ENCODE results near the gene MAPK10.
"Not testable (repeated sequence)": the region's sequence is repeated elsewhere in the genome, so short reads cannot be mapped to it uniquely, and the experiment has no call there.

Gene MAPK10

DNA sequence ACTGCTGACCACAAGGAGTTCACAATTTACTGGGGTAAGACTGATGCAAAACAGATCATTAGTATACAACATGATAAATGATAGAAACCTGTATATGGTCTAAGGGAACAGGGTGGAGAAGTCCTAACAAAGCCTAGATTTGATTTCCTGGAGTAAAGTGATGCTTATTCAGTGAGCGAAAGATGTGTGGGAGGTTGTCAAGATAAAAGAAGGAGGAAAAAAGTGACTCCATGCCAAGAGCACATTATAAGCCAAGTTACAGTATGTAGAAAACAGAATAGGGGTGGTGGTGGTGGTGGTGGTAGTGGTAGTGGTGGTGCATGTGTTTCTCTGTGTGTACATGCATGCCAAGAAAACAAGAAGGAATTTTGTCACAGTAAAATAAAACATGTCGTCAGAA lies 325.2 kb downstream of the MAPK10 start:
- DNase-seq (ENCODE audit: low read depth): no peak

DNA sequence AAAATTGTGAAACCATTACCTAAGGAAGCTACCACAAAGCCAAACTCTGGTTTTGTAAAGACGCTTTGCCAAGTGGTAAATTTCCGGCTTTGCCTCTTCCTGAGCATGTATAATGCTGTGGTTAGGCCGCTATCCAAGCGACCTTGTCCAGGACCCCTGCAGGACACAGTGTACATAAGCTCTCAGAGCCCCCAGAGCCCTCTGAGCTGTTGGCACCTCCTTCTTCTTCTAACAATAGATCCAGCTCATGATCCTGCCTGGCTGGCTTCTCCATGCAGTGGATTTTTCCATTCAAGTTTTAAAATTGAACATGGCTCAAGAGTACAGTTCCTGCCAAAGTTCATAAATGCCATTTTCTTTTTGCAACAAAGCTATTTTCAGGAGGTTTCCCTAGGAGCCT lies 326.7 kb downstream of the MAPK10 start:
- DNase-seq (ENCODE audit: low read depth): no peak

DNA sequence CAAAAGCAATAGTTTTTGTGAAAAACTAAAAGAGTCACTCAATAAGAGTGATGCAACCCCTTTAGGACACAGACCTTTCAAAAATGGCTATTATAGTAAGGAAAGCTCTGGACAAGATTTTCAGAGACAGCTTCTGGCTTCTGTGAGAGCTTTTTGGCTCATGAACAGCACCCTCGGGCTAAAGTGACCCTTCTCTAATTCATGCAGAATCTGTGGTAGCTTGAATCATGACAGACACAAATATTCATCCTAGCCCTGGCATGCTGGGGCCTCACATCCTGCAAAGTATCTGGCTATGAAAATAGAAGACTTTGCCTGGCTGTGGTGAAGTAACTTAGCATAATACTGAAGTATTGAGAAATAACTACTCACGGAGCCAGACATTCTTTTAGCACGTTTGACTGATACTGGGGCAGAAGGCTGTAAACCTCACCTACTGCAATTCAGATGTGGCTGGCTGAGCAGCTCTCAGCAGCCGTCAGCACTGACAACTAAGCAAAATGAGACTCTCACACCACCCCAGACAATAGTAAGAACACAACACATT lies 327.3 kb downstream of the MAPK10 start:
- no peak for DNase-seq (ENCODE audit: low read depth)

DNA sequence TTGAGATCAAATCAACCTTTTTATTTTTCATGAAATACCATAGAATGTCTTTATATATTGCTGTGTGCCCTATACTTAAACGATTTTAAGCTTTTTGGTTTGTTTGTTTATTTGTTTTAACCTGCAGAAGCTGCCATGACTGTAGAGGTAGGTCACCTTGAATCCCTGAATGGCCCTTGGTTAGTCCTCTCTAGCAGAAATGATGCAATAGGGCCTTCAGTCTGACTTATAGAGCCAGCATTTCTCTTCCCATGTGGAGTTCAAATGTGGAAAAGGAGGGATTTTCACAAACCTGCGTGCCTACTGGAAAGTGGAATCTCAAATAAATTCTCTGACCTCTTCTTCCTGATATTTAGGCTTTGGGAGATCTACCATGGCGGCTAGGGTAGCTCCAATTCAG lies 327.9 kb downstream of the MAPK10 start:
- DNase-seq (ENCODE audit: low read depth): no peak

DNA sequence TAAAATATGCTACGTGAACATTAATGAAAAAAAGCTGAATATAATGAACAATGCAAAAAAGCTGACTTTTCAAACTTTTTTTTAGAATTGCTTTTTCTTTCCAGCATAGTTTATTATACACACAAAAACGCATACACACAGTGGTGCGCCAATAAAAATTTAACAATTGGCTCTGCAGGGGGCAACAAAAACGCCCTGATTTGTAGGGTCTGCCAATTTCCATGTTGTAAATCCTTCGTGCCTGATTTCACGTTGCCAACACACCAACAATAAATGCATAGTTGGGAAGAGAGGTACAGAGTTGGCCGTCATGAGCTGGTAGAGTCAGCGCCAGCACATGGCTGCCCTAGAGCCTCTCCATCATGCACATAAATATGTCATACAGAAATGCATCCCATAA lies 333.1 kb downstream of the MAPK10 start:
- DNase-seq (ENCODE audit: low read depth): no peak

DNA sequence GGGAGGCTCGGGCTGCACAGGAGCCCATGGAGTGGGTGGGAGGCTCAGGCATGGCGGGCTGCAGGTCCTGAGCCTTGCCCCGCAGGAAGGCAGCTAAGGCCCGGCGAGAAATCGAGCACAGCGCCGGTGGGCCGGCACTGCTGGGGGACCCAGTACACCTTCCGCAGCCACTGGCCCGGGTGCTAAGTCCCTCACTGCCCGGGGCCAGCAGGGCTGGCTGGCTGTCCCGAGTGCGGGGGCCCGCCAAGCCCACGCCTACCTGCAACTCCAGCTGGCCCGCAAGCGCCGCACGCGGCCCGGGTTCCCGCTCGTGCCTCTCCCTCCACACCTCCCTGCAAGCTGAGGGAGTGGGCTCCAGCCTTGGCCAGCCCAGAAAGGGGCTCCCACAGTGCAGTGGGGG lies 338.2 kb downstream of the MAPK10 start:
- DNase-seq (ENCODE audit: low read depth): not testable (repeated sequence)

DNA sequence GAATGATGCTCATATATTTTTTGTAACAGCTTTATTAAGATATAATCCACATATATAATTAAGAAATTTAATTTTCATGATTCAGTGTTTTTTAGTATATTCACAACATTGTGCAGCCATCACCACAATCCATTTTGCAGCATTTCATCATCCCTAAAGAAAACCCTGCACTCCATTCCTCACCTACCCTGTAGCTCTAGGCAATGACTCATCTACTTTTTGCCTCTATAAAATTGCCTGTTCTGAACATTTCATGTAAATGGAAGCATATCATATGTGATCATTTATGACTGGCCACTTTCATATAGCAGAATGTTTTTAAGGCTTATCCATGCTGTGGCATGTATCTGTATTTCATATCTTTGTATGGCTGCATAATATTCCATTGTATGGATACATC lies 339.9 kb downstream of the MAPK10 start:
- DNase-seq (ENCODE audit: low read depth): no peak

DNA sequence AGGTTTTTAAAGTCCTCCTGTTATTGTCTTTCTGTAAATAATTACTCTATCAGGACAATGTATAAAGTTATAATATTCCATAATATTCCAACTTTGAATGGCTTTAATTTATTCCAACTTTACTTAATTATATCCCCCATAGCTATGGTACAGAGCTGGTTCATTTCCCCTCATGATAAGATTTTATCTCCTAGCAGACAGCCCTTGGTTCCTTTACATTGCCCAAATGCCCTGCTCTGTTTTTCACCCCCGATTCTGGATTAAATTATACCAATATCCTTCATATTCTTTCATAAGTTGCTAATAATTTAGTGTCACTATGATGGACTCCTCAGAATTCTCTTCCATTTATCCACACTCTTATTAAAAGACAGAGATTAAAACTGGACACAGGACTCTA lies 340.5 kb downstream of the MAPK10 start:
- DNase-seq (ENCODE audit: low read depth): no peak

DNA sequence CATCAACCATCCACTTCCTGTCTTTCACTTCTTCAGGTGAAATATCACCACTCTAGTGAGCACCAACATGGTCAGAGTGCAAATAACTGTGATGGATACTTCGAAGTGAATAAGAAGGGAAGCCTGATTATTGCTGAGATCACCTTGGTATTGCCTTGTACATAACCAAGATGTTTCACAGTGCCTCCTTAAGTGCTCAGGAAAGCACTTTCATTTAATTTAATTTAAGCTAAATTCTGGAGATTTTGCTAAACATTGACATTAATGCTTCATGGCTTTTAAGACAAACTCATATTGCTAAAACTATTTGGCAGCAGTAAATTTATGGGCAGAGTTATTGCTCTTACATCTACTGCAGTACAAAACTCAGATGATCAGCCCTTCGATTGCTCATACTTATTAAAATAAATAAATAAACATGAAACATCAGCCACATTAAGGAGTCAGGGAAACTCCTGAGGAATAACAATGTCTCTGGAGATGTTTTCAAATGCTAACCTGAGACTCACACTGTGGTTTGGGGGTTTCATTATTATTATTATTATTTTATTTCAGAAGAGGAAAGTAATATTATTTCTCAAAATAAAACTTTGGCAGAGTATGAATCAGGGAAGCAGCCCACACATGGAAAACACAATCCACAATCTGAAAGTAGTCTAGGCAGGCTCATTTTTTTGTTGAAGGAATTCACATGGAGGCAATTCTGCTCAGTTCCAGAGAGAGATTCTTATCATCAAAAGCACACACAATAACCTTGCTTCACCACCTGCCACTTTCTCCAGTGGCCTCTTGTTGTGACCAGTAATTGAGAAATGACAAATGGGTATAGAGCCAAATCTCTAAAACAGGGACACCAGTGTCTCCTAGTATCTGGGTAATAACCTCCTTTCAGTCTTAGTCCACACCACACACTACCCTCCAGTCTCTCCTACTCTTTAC lies 344.2 kb downstream of the MAPK10 start:
- DNase-seq (ENCODE audit: low read depth): no peak

DNA sequence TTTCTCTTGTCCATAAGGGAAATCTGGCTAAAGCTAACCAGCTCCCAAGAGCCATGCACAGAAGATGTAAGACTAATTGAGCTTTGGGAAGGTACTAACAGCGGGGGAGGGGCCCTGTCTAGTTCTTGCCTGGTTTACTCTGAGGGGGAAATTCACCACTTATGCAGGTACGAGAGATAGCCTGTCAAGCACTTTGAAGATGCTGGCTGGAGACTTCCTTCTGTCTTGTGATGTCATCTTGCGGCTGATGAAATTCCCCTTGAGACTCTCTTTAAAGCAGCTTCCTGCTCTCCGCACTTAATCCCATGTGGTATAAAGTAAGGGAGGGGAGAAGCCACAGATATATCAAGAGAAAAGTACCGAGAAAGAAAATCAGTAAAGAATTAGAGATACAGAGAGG lies 345.3 kb downstream of the MAPK10 start:
- DNase-seq (ENCODE audit: low read depth): no peak

DNA sequence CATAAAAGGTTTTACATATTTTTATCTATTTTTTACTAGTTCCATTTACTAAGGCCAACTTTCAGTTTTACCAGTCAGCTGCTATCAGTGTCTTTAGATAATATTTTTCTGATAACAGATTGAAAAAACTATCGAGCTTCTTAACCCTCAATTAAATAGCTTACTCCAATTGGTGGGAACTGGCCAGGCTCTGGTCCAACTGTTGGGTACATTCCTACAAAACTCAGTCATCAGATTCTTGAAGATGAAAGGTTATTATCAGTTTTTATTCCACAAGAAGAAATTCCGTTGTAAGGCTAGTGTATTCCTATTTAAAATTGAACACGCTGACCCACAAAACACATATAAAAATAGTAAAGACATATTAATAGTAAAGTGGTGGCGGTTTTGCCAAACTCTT lies 346.2 kb downstream of the MAPK10 start:
- no peak for DNase-seq (ENCODE audit: low read depth)

DNA sequence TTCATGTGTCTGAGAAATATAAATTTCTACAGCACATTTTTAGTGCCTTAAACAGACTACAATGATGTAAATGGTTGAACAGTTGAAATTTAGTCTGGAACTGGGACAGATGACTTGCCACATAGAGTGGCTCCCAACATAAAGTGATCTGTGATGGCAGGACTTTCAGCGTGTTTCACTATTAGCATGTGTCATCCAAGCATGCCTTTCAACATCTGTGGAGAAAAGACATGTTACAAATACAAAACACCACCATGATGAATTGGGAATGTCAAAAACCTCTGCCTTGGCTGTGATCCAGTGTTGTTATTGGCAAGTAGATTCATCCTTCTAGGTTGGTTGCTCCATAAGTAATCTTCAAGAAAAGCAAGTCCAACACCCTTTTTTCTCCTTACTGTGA lies 348.7 kb downstream of the MAPK10 start:
- DNase-seq (ENCODE audit: low read depth): no peak

DNA sequence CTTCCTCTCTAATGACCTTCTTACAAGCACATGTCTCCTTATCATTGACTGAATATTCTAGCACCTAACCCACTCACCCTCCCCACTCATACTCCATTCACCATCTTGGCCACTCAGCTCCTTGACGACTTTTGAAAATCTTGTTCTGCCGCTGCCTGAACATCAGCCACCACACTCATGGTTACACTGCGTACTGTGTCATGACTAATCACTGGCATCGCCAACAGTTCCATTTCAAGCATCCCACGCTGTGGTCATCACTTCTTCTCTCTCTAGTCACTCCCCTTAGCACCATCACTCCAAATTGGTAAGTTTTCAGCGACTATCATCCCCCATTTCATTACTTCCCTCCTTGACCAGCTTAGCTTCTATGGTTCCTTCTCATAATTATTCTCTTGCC lies 352.8 kb downstream of the MAPK10 start:
- DNase-seq (ENCODE audit: low read depth): no peak

DNA sequence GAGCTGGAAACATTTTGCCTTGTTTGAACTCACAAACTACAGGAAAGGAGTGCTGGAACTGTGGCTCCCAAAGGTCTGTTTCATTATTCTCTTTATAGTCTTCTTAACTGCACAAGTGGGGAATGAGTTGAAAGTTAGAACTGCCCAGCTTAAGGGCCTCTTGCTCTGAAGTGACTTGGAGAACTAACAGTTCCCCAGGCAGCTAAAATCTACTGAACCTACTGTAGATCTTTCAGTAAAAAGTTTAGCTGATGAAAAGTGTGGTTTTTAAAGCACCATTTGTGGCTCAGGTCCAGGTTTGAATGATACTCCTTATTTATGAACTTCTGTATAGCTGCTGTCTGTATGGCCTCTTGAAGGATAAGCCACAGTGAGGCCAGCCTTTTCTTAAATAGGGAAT lies 353.8 kb downstream of the MAPK10 start:
- no peak for DNase-seq (ENCODE audit: low read depth)

DNA sequence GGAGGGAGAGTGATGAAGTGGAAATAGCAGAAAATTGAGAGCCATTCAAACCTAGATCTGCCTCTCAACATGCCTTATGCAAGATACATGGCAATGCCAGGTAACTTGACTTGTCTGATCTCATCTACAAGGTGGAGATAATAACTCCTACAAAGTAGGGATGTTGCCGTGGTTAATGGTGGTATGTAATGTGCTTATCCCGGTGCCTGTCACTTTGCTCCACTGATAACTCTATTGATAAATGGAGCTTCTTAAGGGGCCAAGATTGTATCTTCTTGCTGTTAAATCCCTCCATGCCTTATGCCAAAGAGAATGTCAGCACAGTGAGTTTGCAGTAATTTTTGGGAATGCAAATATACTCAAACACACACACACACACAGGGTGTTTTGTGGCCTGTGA lies 355.8 kb downstream of the MAPK10 start:
- DNase-seq (ENCODE audit: low read depth): no peak

DNA sequence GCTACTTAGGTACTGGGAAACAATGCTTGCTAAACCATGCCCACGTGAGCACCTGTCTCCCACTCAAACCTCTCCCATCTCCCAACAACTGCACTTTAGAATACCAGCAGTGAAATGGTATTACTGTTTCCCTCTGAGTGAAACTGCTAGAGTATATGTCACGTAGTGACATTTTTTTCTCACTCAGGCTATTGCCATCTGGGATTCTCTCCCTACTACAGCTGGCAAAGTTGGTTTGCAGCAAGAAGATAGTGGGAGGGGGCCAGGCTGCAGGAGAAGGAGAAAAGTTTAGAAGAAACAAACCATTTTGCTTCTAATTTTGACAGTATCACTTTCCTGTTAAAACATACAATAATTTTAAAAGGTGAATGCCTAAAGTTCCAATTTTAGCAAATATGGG lies 358.3 kb downstream of the MAPK10 start:
- no peak for DNase-seq (ENCODE audit: low read depth)

DNA sequence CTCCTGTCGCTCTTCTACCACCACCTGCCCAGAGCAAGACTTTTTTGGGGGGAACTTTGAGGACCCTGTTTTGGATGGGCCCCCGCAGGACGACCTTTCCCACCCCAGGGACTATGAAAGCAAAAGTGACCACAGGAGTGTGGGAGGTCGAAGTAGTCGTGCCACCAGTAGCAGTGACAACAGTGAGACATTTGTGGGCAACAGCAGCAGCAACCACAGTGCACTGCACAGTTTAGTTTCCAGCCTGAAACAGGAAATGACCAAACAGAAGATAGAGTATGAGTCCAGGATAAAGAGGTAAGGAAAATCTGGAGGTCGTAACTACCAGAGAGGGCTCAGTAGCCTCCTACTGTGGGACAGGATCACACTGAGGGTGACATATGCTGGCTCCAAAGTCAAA lies 364.5 kb downstream of the MAPK10 start:
- no peak for DNase-seq (ENCODE audit: low read depth)

DNA sequence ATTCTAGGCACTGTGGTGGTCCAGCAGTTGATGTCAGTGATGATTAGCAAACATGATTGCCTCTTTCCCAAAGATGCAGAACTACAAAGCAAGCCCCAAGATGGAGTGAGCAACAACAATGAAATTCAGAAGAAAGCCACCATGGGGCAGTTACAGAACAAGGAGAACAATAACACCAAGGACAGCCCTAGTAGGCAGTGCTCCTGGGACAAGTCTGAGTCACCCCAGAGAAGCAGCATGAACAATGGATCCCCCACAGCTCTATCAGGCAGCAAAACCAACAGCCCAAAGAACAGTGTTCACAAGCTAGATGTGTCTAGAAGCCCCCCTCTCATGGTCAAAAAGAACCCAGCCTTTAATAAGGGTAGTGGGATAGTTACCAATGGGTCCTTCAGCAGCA lies 365.3 kb downstream of the MAPK10 start:
- DNase-seq (ENCODE audit: low read depth): no peak

DNA sequence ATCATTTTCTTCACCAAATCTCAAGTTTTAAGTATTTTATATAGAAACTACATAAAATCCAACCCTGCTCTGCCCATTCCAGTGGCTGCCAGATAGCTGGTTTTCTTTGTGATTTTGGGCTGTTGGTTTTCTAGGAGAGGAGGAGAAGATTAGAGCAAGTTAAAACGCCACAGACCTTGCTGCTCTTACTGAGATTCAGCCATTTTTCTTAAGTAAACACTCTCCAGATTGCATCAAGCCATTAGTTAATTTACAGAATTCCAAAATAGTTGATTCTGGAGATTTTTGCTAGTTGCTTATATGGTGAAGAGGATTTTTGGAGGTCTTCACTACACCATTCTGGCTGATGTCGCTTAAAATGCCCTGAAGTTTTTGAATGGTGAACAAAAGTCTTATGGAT lies 366.2 kb downstream of the MAPK10 start:
- DNase-seq (ENCODE audit: low read depth): no peak

DNA sequence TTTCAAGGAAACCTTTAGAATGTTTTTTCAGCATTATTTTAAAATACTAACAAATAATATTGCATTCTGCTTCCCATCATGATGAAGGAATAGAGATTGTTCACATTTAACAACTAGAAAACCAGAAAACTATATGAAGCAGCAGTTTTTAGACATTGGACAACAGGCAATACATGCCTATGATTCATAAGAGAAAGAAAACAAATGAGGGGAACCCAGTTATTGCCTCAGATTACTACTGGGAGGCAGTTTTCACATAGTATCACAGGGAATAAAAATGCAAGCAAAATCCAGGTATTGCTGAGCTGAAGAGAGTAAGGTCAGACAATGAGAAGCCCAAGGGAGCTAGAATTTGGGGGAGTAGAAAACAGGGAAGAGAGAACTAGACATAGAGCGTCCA lies 373.6 kb downstream of the MAPK10 start:
- DNase-seq (ENCODE audit: low read depth): no peak

DNA sequence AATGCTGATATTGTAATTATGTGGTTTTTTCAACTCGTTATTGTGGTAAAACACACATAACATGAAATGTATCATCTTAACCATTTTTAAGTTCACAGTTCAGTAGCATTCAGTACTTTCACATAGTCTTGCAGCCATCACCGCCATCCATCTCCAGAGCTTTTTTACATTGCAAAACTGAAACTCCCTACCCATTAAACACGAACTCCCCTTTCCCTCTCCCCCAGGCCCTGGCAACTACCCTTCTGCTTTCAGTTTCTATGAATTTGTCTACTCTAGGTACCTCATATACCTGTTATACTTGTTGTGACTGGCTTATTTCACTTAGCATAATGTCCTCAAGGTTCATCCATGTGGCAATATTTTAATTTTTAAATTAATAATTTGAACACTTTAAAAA lies 380.6 kb downstream of the MAPK10 start:
- no peak for DNase-seq (ENCODE audit: low read depth)

DNA sequence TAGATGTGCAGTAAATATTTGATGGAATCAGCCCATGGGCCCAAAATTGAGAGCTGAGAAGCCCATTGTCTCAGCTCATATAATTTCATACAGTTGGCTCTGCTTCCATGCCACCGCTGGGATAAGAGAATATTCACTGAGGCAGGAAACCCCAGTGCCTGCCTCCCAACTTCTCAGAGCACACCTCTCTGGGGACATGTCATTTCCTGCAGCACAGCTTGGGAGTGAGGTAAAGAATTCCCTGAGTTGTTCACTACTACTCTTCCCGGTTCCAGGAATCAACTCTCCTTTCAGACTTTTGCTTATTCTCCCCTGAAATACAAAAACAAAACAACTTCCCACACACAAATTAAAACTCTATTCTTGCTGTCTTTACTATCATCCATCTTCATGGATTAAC lies 389.3 kb downstream of the MAPK10 start:
- no peak for DNase-seq (ENCODE audit: low read depth)

DNA sequence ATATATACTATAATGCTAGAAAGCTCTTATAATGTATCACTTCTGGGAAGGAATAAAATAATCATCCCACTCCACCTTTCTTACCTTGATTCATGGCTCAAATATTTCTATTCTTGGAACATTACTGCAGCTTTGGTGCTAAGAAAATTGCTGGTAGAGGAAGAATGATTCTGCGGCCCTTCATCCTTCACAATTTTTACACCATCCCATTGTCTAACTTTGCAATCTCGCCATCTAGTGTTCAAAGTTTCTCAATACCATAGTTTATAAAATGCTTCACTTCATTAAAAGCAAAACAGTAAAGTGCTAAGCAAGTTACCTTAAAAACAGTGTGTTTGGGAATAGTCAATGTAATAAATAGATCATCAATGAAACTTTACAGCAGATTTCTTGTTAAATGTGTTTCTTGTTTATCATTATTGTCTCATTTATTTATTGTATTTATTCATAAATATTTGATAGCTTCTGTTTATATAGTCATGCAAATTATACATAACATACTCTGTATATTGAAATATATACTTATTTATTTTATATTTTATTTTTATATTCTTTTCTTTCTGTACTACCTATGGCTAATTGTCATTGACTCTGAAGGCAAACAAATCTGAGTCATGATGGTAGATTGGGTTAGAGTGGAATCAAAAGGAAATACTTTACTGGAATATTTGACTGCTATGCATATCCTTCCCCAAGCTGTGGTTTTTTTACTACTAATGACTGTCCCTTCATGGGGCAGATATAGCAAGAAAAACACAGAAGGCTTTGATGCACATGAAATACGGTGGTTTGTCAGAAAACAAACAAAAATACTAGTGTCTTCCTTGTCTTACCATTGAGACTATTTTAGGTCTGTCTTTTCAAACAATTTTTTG lies 390.7 kb downstream of the MAPK10 start:
- DNase-seq (ENCODE audit: low read depth): no peak

All from activated gamma-delta T cell treated with anti-CD3 and anti-CD28 coated beads, Interleukin-2, amount 50 U/mL, for 16 hours (primary cell).